Endometrial microvascular endothelial cells (primary cell): ENCODE measurements around the gene PEDS1. TPM values are rescaled to one million over a fixed set of nuclear protein-coding genes. Genes with fewer than 3 reads are reported as not detected.

Source experiments
- total RNA-seq: library from RNA; depleted of rRNA; stranded (reverse); fragments of >200 nt; gene quantifications from one replicate; pipeline ENCODE4 v1.2.3, GENCODE V29; 2015; ENCODE audit errors: inconsistent ontology term

The PEDS1 gene
- total RNA-seq, 1 donor from 2014 or later = 49.8 TPM

Other genes with a start within 250 kb of the PEDS1 start
- gene SPATA2, start 238.2 kb downstream of the PEDS1 start, total RNA-seq = 3.8 TPM
- 132 TPM for gene RNF114, start 217.3 kb downstream of the PEDS1 start, total RNA-seq
- gene SNAI1, start 170.7 kb downstream of the PEDS1 start, total RNA-seq = 4.0 TPM
- gene UBE2V1, start 40.6 kb downstream of the PEDS1 start, total RNA-seq = 69.7 TPM
- 10.9 TPM for gene CEBPB, start 37.1 kb upstream of the PEDS1 start, total RNA-seq